Activated CD8-positive, alpha-beta memory T cell treated with anti-CD3 and anti-CD28 coated beads, Interleukin-2, amount 10 ng/mL, durations not matched to agents 7 days and 5 days (primary cell): ENCODE data around the gene TJP1. TPM values are rescaled to one million over a fixed set of nuclear protein-coding genes. Genes with fewer than 3 reads are reported as not detected.
"Not testable (repeated sequence)": the region's sequence is repeated elsewhere in the genome, so short reads cannot be mapped to it uniquely, and the experiment has no call there.

Source experiments
- ATAC-seq: fragments of 150-1000 bp; cut with Tn5 transposase; one replicate; pipeline ENCODE4 v1.10.0; 2021; ENCODE audit warnings: moderate library complexity
- CTCF ChIA-PET: fragments of 350-600 bp; sonication (Branson Sonifier 250); formaldehyde crosslinking; loops from one replicate; lab custom pipeline; 2021; ENCODE audit warnings: antibody characterized with exemption; lab: Charles Lee
- DNase-seq: peaks from one replicate; pipeline ENCODE4 v3.0.0-alpha.2; 2020
- H3K27ac Mint-ChIP-seq: one replicate; pipeline ENCODE4 v1.8.0; 2021; ENCODE audit warnings: mild to moderate bottlenecking, mixed read lengths
- H3K27me3 Mint-ChIP-seq: one replicate; pipeline ENCODE4 v1.8.0; 2021; ENCODE audit warnings: mixed read lengths
- H3K36me3 Mint-ChIP-seq: one replicate; pipeline ENCODE4 v1.8.0; 2021; ENCODE audit warnings: mild to moderate bottlenecking, mixed read lengths
- H3K4me1 Mint-ChIP-seq: one replicate; pipeline ENCODE4 v1.8.0; 2021; ENCODE audit warnings: mixed read lengths
- H3K4me3 Mint-ChIP-seq: one replicate; pipeline ENCODE4 v1.8.0; 2021; ENCODE audit warnings: mild to moderate bottlenecking, moderate library complexity, mixed read lengths
- H3K9me3 Mint-ChIP-seq: one replicate; pipeline ENCODE4 v1.8.0; 2022; ENCODE audit warnings: low read depth, mixed read lengths
- total RNA-seq, 2 experiments: library from RNA; stranded (reverse); gene quantifications; one replicate each; pipeline ENCODE4 v1.2.3, GENCODE V29; 2021

TJP1 gene
- total RNA-seq, 2 experiments from 2014 or later: not detected

GRCh38 chr15:29802411-29802810, 19.9 kb downstream of the TJP1 start:
- Mint-ChIP-seq H3K36me3 (no peaks in the 10 kb centered on the region), H3K9me3 (no peaks in the 10 kb centered on the region), H3K27ac (no peak overlapping the region), H3K4me1 (no peaks in the 10 kb centered on the region), H3K27me3 (peaks cover 37% of the 10 kb centered on the region), H3K4me3 (no peak overlapping the region)
- CTCF ChIA-PET: no interaction called here
- ATAC-seq (no peak), DNase-seq (no peak)

GRCh38 chr15:29800491-29801366, 21.5 kb downstream of the TJP1 start:
- Mint-ChIP-seq H3K36me3 (no peaks in the 10 kb centered on the region), H3K9me3 (no peaks in the 10 kb centered on the region), H3K4me1 (no peaks in the 10 kb centered on the region), H3K4me3 (no peak overlapping the region), H3K27ac (no peak overlapping the region), H3K27me3 (peaks cover 24% of the 10 kb centered on the region)
- ATAC-seq: no peak
- no peak for DNase-seq
- CTCF ChIA-PET: no interaction called here

- ATAC-seq: no peak
- H3K27me3 Mint-ChIP-seq: peaks cover 22% of the 10 kb centered on the region
- no peak overlapping the region for H3K27ac Mint-ChIP-seq
These were observed 22.4 kb downstream of the TJP1 start for GRCh38 chr15:29799859-29800258.

GRCh38 chr15:29795610-29796009, 26.7 kb downstream of the TJP1 start:
- Mint-ChIP-seq H3K4me3 (no peak overlapping the region), H3K9me3 (no peaks in the 10 kb centered on the region), H3K27ac (no peak overlapping the region), H3K36me3 (no peaks in the 10 kb centered on the region), H3K27me3 (peaks cover 10% of the 10 kb centered on the region), H3K4me1 (no peaks in the 10 kb centered on the region)
- DNase-seq (no peak), ATAC-seq (no peak)
- CTCF ChIA-PET: no interaction called here

More at GRCh38 chr15:29799859-29800258, 22.4 kb downstream of the TJP1 start:
- Mint-ChIP-seq H3K4me1 (no peaks in the 10 kb centered on the region), H3K36me3 (no peaks in the 10 kb centered on the region), H3K4me3 (no peak overlapping the region), H3K9me3 (no peaks in the 10 kb centered on the region)
- CTCF ChIA-PET: no interaction called here
- DNase-seq: no peak

GRCh38 chr15:29792426-29793159, 29.7 kb downstream of the TJP1 start:
- no peaks in the 10 kb centered on the region for H3K4me1 Mint-ChIP-seq
- no peak overlapping the region for H3K27ac Mint-ChIP-seq
- DNase-seq: no peak
- no peaks in the 10 kb centered on the region for H3K9me3 Mint-ChIP-seq
- ATAC-seq: no peak
- CTCF ChIA-PET: no interaction called here
- H3K4me3 Mint-ChIP-seq: no peak overlapping the region
- peaks cover 4% of the 10 kb centered on the region for H3K27me3 Mint-ChIP-seq
- H3K36me3 Mint-ChIP-seq: no peaks in the 10 kb centered on the region

- ATAC-seq (no peak), DNase-seq (no peak)
- Mint-ChIP-seq H3K4me1 (no peaks in the 10 kb centered on the region), H3K4me3 (no peak overlapping the region), H3K36me3 (no peaks in the 10 kb centered on the region), H3K27ac (no peak overlapping the region), H3K27me3 (peaks cover 1% of the 10 kb centered on the region), H3K9me3 (no peaks in the 10 kb centered on the region)
- CTCF ChIA-PET: no interaction called here
These were observed 31.7 kb downstream of the TJP1 start for GRCh38 chr15:29790607-29791006.

GRCh38 chr15:29789871-29790270, 32.4 kb downstream of the TJP1 start:
- Mint-ChIP-seq H3K4me3 (no peak overlapping the region), H3K27ac (no peak overlapping the region), H3K9me3 (no peaks in the 10 kb centered on the region), H3K27me3 (peaks cover 5% of the 10 kb centered on the region), H3K36me3 (no peaks in the 10 kb centered on the region), H3K4me1 (no peaks in the 10 kb centered on the region)
- DNase-seq (no peak), ATAC-seq (no peak)
- CTCF ChIA-PET: no interaction called here

GRCh38 chr15:29788433-29789034, 33.7 kb downstream of the TJP1 start:
- DNase-seq: no peak
- Mint-ChIP-seq H3K9me3 (no peaks in the 10 kb centered on the region), H3K27ac (no peak overlapping the region), H3K4me1 (no peaks in the 10 kb centered on the region), H3K36me3 (no peaks in the 10 kb centered on the region), H3K4me3 (no peak overlapping the region), H3K27me3 (peaks cover 5% of the 10 kb centered on the region)
- ATAC-seq: no peak
- CTCF ChIA-PET: no interaction called here

GRCh38 chr15:29787767-29788166, 34.5 kb downstream of the TJP1 start:
- DNase-seq (no peak), ATAC-seq (no peak)
- H3K27ac Mint-ChIP-seq: no peak overlapping the region
- no peaks in the 10 kb centered on the region for H3K9me3 Mint-ChIP-seq
- no peaks in the 10 kb centered on the region for H3K36me3 Mint-ChIP-seq
- H3K4me1 Mint-ChIP-seq: no peaks in the 10 kb centered on the region
- no peak overlapping the region for H3K4me3 Mint-ChIP-seq
- peaks cover 5% of the 10 kb centered on the region for H3K27me3 Mint-ChIP-seq
- CTCF ChIA-PET: no interaction called here

- H3K4me3 Mint-ChIP-seq: no peak overlapping the region
- DNase-seq (no peak), ATAC-seq (no peak)
- H3K4me1 Mint-ChIP-seq: no peaks in the 10 kb centered on the region
- CTCF ChIA-PET: no interaction called here
- H3K27ac Mint-ChIP-seq: no peak overlapping the region
- H3K36me3 Mint-ChIP-seq: no peaks in the 10 kb centered on the region
- peaks cover 8% of the 10 kb centered on the region for H3K27me3 Mint-ChIP-seq
- no peaks in the 10 kb centered on the region for H3K9me3 Mint-ChIP-seq
These were observed 36.6 kb downstream of the TJP1 start for GRCh38 chr15:29785642-29786041.

- H3K27ac Mint-ChIP-seq: no peak overlapping the region
- no peaks in the 10 kb centered on the region for H3K9me3 Mint-ChIP-seq
- CTCF ChIA-PET: no interaction called here
- no peaks in the 10 kb centered on the region for H3K36me3 Mint-ChIP-seq
- no peak for DNase-seq
- H3K4me3 Mint-ChIP-seq: no peak overlapping the region
- H3K4me1 Mint-ChIP-seq: no peaks in the 10 kb centered on the region
- ATAC-seq: no peak
- peaks cover 10% of the 10 kb centered on the region for H3K27me3 Mint-ChIP-seq
These were observed 37.1 kb downstream of the TJP1 start for GRCh38 chr15:29785136-29785535.

GRCh38 chr15:29784413-29784812, 37.9 kb downstream of the TJP1 start:
- Mint-ChIP-seq H3K4me3 (no peak overlapping the region), H3K36me3 (no peaks in the 10 kb centered on the region), H3K27ac (no peak overlapping the region), H3K27me3 (peaks cover 10% of the 10 kb centered on the region), H3K4me1 (no peaks in the 10 kb centered on the region), H3K9me3 (no peaks in the 10 kb centered on the region)
- DNase-seq: no peak
- ATAC-seq: no peak
- CTCF ChIA-PET: no interaction called here

GRCh38 chr15:29782816-29783215, 39.5 kb downstream of the TJP1 start:
- H3K4me3 Mint-ChIP-seq, ATAC-seq, DNase-seq, H3K36me3 Mint-ChIP-seq, CTCF ChIA-PET, H3K27ac Mint-ChIP-seq, H3K4me1 Mint-ChIP-seq, H3K9me3 Mint-ChIP-seq: not testable (repeated sequence)
- H3K27me3 Mint-ChIP-seq: peaks cover 10% of the 10 kb centered on the region
